ENCODE measurements around the gene UCN3.

DNA sequence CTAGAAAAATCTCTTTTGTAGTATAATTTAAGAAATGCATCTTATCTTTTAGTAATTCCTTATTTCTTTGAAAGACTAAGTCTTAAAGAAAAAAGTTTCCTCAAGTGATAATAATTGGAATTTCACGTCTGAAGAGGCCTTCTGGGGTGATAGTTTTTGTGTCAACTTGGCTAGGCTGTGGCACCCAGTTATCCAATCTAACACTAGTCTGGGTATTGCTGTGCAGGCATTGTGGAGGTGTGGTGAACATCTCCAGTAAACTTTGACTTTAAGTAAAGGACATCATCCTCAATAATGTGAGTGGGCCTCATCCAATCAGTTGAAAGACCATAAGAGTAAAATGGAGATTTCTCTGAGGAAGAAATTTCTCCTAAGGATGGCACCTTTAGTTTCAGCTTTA is 42.2 kb downstream of the UCN3 start:
- TF ChIP-seq POLR2AphosphoS5 (IDR thresholded peaks at IDR 0.05; ENCODE audit: low read depth, low read length) (no peak), POLR2A (IDR thresholded peaks at IDR 0.05; ENCODE audit: low read depth, low read length) (no peak), TAF1 (IDR thresholded peaks at IDR 0.05; ENCODE audit: low read depth, low read length) (no peak), SPI1 (IDR thresholded peaks at IDR 0.05; ENCODE audit: low read depth, low read length) (no peak)
